Erythroblast (primary cell): ENCODE data around the gene MAP3K5.

ENCODE experiments used
- GATA1 ChIP-seq: IDR thresholded peaks from 2 replicates; pipeline ENCODE4 v1.6.1; 2011; ENCODE audit warnings: low read depth, mild to moderate bottlenecking, control low read depth, low read length, moderate library complexity
- POLR2A ChIP-seq: IDR thresholded peaks from 2 replicates; pipeline ENCODE4 v1.6.1; 2011; ENCODE audit warnings: mild to moderate bottlenecking, low read length

GRCh38 chr6:136586295-136586694, 206.0 kb downstream of the MAP3K5 start:
- no peak for TF ChIP-seq POLR2A
- no peak for TF ChIP-seq GATA1
